ENCODE data around the gene VLDLR. TPM values are rescaled to one million over a fixed set of nuclear protein-coding genes. Genes with fewer than 3 reads are reported as not detected.

VLDLR gene
- total and polyA plus RNA-seq, 12 donors, result 7.7 to 54.1 (median 32.7) TPM

- Histone ChIP-seq H3K27ac (no peak overlapping the region), H3K4me1 (replicated peaks in 1 of 2) (no peaks in the 10 kb centered on the region), H3K36me3 (replicated peaks in 1 of 2) (no peaks in the 10 kb centered on the region), H3K9me3 (replicated peaks in 1 of 3) (no peaks in the 10 kb centered on the region), H3K27me3 (no peaks in the 10 kb centered on the region), H3K4me3 (no peak overlapping the region)
- no peak for TF ChIP-seq POLR2A (IDR thresholded peaks at IDR 0.05)
- no peak for TF ChIP-seq CTCF (IDR thresholded peaks at IDR 0.05)
- intact Hi-C loops (cut with DNase I), result no loop called here
- DNase-seq, result no peak
- WGBS, 4 donors, result 89 to 94% (median 93%) methylated on average over 1 of the region's 1 CpG
Measured at GRCh38 chr9:2681981-2682380, 60.4 kb downstream of the VLDLR start.

GRCh38 chr9:2686911-2687310 is 65.3 kb downstream of the VLDLR start:
- Histone ChIP-seq H3K27ac (no peak overlapping the region), H3K4me1 (replicated peaks in 1 of 2) (peaks cover 0 to 3% of the 10 kb centered on the region in 2 donors), H3K36me3 (replicated peaks in 1 of 2) (no peaks in the 10 kb centered on the region), H3K4me3 (no peak overlapping the region), H3K27me3 (no peaks in the 10 kb centered on the region), H3K9me3 (replicated peaks in 1 of 3) (no peaks in the 10 kb centered on the region)
- TF ChIP-seq CTCF (IDR thresholded peaks at IDR 0.05) (no peak), POLR2A (IDR thresholded peaks at IDR 0.05) (no peak)
- DNase-seq, result no peak
- intact Hi-C loops (cut with DNase I), result no loop called here
- WGBS, 4 donors, result 83 to 94% (median 86%) methylated on average over 3 to 4 of the region's 4 CpGs

- 74 to 89% (median 87%) methylated on average over 3 of the region's 3 CpGs for WGBS, 4 donors
- Histone ChIP-seq H3K4me3 (no peak overlapping the region), H3K27ac (no peak overlapping the region), H3K27me3 (no peaks in the 10 kb centered on the region), H3K4me1 (replicated peaks in 1 of 2) (peaks cover 0 to 4% of the 10 kb centered on the region in 2 donors), H3K36me3 (replicated peaks in 1 of 2) (no peaks in the 10 kb centered on the region), H3K9me3 (replicated peaks in 1 of 3) (no peaks in the 10 kb centered on the region)
- no peak for TF ChIP-seq CTCF (IDR thresholded peaks at IDR 0.05)
- no peak for TF ChIP-seq POLR2A (IDR thresholded peaks at IDR 0.05)
- intact Hi-C loops (cut with DNase I), result no loop called here
- DNase-seq, result no peak
Measured at GRCh38 chr9:2688636-2689035, 67.0 kb downstream of the VLDLR start.

GRCh38 chr9:2691212-2691611 is 69.6 kb downstream of the VLDLR start:
- no peak overlapping the region for H3K4me3 ChIP-seq
- no peak overlapping the region for H3K27ac ChIP-seq
- TF ChIP-seq POLR2A (IDR thresholded peaks at IDR 0.05), result no peak
- no peak for DNase-seq
- H3K9me3 ChIP-seq (replicated peaks in 1 of 3), result no peaks in the 10 kb centered on the region
- WGBS, 4 donors, result 76 to 90% (median 88%) methylated on average over 1 of the region's 1 CpG
- intact Hi-C loops (cut with DNase I), result no loop called here
- no peaks in the 10 kb centered on the region for H3K27me3 ChIP-seq
- H3K36me3 ChIP-seq (replicated peaks in 1 of 2), result no peaks in the 10 kb centered on the region
- H3K4me1 ChIP-seq (replicated peaks in 1 of 2), result peaks cover 0 to 4% of the 10 kb centered on the region in 2 donors

GRCh38 chr9:2691626-2692025 is 70.0 kb downstream of the VLDLR start:
- Histone ChIP-seq H3K36me3 (replicated peaks in 1 of 2) (no peaks in the 10 kb centered on the region), H3K27ac (no peak overlapping the region), H3K4me1 (replicated peaks in 1 of 2) (peaks cover 0 to 4% of the 10 kb centered on the region in 2 donors), H3K4me3 (no peak overlapping the region), H3K27me3 (no peaks in the 10 kb centered on the region), H3K9me3 (replicated peaks in 1 of 3) (no peaks in the 10 kb centered on the region)
- DNase-seq, result no peak
- WGBS, 4 donors, result 39 to 57% (median 46%) methylated on average over 2 of the region's 2 CpGs
- TF ChIP-seq CTCF (IDR thresholded peaks at IDR 0.05) (no peak), POLR2A (IDR thresholded peaks at IDR 0.05) (no peak)
- intact Hi-C loops (cut with DNase I), result no loop called here
